GM19467 (cell line): ENCODE measurements around the gene HECTD2.
"Not testable (repeated sequence)": the region's sequence is repeated elsewhere in the genome, so short reads cannot be mapped to it uniquely, and the experiment has no call there.

Experiments
- ATAC-seq: cut with Tn5 transposase; IDR thresholded peaks from one replicate; pipeline ENCODE4 v1.9.1; 2021; ENCODE audit warnings: mild to moderate bottlenecking, moderate library complexity; ENCODE audit not compliant: unreplicated experiment

Gene HECTD2

GRCh38 chr10:91528080-91528479 is 117.9 kb downstream of the HECTD2 start:
- no peak for ATAC-seq

- ATAC-seq: no peak
Observed at GRCh38 chr10:91528768-91529167, 118.6 kb downstream of the HECTD2 start.

GRCh38 chr10:91534789-91535188 is 124.6 kb downstream of the HECTD2 start:
- not testable (repeated sequence) for ATAC-seq

GRCh38 chr10:91536111-91536510 is 126.0 kb downstream of the HECTD2 start:
- no peak for ATAC-seq

- ATAC-seq: no peak
Observed at GRCh38 chr10:91536733-91537132, 126.6 kb downstream of the HECTD2 start.

GRCh38 chr10:91537614-91538383 is 127.7 kb downstream of the HECTD2 start:
- ATAC-seq: no peak

GRCh38 chr10:91539930-91540329 is 129.8 kb downstream of the HECTD2 start:
- ATAC-seq: no peak

- ATAC-seq: no peak
Observed at GRCh38 chr10:91540733-91541132, 130.6 kb downstream of the HECTD2 start.

GRCh38 chr10:91541481-91541880 is 131.3 kb downstream of the HECTD2 start:
- no peak for ATAC-seq

GRCh38 chr10:91545384-91545783 is 135.2 kb downstream of the HECTD2 start:
- no peak for ATAC-seq

- ATAC-seq: no peak
Observed at GRCh38 chr10:91545838-91546237, 135.7 kb downstream of the HECTD2 start.

GRCh38 chr10:91549262-91549661 is 139.1 kb downstream of the HECTD2 start:
- ATAC-seq: no peak

GRCh38 chr10:91550021-91550420 is 139.9 kb downstream of the HECTD2 start:
- no peak for ATAC-seq

GRCh38 chr10:91551856-91552255 is 141.7 kb downstream of the HECTD2 start:
- no peak for ATAC-seq

- ATAC-seq: no peak
Observed at GRCh38 chr10:91552274-91553095, 142.3 kb downstream of the HECTD2 start.

GRCh38 chr10:91555455-91555854 is 145.3 kb downstream of the HECTD2 start:
- no peak for ATAC-seq

- ATAC-seq: no peak
Observed at GRCh38 chr10:91556691-91557566, 146.8 kb downstream of the HECTD2 start.

- no peak for ATAC-seq
Observed at GRCh38 chr10:91557651-91558111, 147.5 kb downstream of the HECTD2 start.

- ATAC-seq: no peak
Observed at GRCh38 chr10:91558473-91558872, 148.3 kb downstream of the HECTD2 start.

- no peak for ATAC-seq
Observed at GRCh38 chr10:91559169-91559568, 149.0 kb downstream of the HECTD2 start.

GRCh38 chr10:91559750-91560149 is 149.6 kb downstream of the HECTD2 start:
- no peak for ATAC-seq
